ENCODE measurements around the gene ROR2.

GRCh38 chr9:91847581-91848091 is 102.4 kb downstream of the ROR2 start:
- no peak for TF ChIP-seq CTCF (IDR thresholded peaks at IDR 0.05)
- no peak for TF ChIP-seq POLR2A (IDR thresholded peaks at IDR 0.05)

All from uterus (tissue), 2 donors.